Neural cell (in vitro differentiated cells): Measurements from ENCODE around the gene HLA-DQA1. TPM values are rescaled to one million over a fixed set of nuclear protein-coding genes. Genes with fewer than 3 reads are reported as not detected.

Experiments
- H2AFZ ChIP-seq: fragments of 200-600, 300-800 bp; sonication (generic), shearing (Covaris generic); 2 replicates; pipeline ENCODE4 v1.6.0; 2014; ENCODE audit warnings: low read depth, mild to moderate bottlenecking, antibody characterized with exemption, low read length, moderate library complexity
- H3F3A ChIP-seq: fragments of 200-600 bp; shearing (Covaris generic); 2 replicates; pipeline ENCODE4 v1.6.1; 2016; ENCODE audit warnings: mild to moderate bottlenecking, moderate library complexity, mixed read lengths, antibody characterized with exemption, low read length; ENCODE audit not compliant: insufficient read depth, poor library complexity, severe bottlenecking
- H3K27ac ChIP-seq: fragments of 200-600, 300-800 bp; sonication (generic), shearing (Covaris generic); 2 replicates; pipeline ENCODE4 v1.5.1; 2014; ENCODE audit warnings: mild to moderate bottlenecking, low read length, moderate library complexity
- H3K27me3 ChIP-seq: fragments of 300-800, 200-600 bp; sonication (generic), shearing (Covaris generic); 2 replicates; pipeline ENCODE4 v1.6.0; 2014; ENCODE audit warnings: mild to moderate bottlenecking, low read depth, low read length, moderate library complexity; ENCODE audit not compliant: insufficient read depth
- H3K36me3 ChIP-seq: fragments of 300-800, 200-600 bp; sonication (generic), shearing (Covaris generic); 2 replicates; pipeline ENCODE4 v1.5.1; 2014; ENCODE audit warnings: mild to moderate bottlenecking, antibody characterized with exemption, low read length, moderate library complexity; ENCODE audit not compliant: insufficient read depth
- H3K4me2 ChIP-seq: fragments of 300-800, 200-600 bp; sonication (generic), shearing (Covaris generic); 2 replicates; pipeline ENCODE4 v1.6.0; 2014; ENCODE audit warnings: mild to moderate bottlenecking, low read length
- H3K4me3 ChIP-seq: fragments of 300-800, 200-600 bp; sonication (generic), shearing (Covaris generic); 2 replicates; pipeline ENCODE4 v1.5.1; 2014; ENCODE audit warnings: mild to moderate bottlenecking, low read length, moderate library complexity
- H3K79me2 ChIP-seq: fragments of 200-600 bp; shearing (Covaris generic); replicated peaks from 2 replicates; pipeline ENCODE4 v1.6.0; 2014; ENCODE audit warnings: mild to moderate bottlenecking, low read length, moderate library complexity; ENCODE audit not compliant: insufficient read depth
- H3K9ac ChIP-seq: fragments of 300-800, 200-600 bp; sonication (generic), shearing (Covaris generic); 2 replicates; pipeline ENCODE4 v1.6.1; 2016; ENCODE audit warnings: mild to moderate bottlenecking, low read length, mixed read lengths
- H3K9me2 ChIP-seq: fragments of 200-600 bp; shearing (Covaris generic); 2 replicates; pipeline ENCODE4 v1.6.1; 2016; ENCODE audit warnings: mild to moderate bottlenecking, low read length, mixed read lengths; ENCODE audit not compliant: insufficient read depth
- H3K9me3 ChIP-seq: fragments of 200-600, 300-800 bp; sonication (generic), shearing (Covaris generic); 2 replicates; pipeline ENCODE4 v1.6.1; 2016; ENCODE audit warnings: mild to moderate bottlenecking, mixed run types, low read length, moderate library complexity, mixed read lengths
- H4K20me1 ChIP-seq: fragments of 200-600 bp; shearing (Covaris generic); 2 replicates; pipeline ENCODE4 v1.6.1; 2016; ENCODE audit warnings: mild to moderate bottlenecking, mixed run types; ENCODE audit not compliant: insufficient read depth
- EP300 ChIP-seq: fragments of 450-650 bp; conservative IDR thresholded peaks from 2 replicates; pipeline ENCODE4 v1.6.1; 2014; ENCODE audit warnings: antibody characterized with exemption, mild to moderate bottlenecking, moderate library complexity; ENCODE audit not compliant: poor library complexity, severe bottlenecking
- EZH2 ChIP-seq: fragments of 200-600, 300-800 bp; shearing (Covaris generic), sonication (generic); IDR thresholded peaks from 2 replicates; pipeline ENCODE4 v1.6.1; 2014; ENCODE audit warnings: antibody characterized with exemption, low read length, borderline replicate concordance, mild to moderate bottlenecking; ENCODE audit not compliant: insufficient read depth, poor library complexity, severe bottlenecking
- MXI1 ChIP-seq: fragments of 450-650 bp; conservative IDR thresholded peaks from 2 replicates; pipeline ENCODE4 v1.6.1; 2014; ENCODE audit warnings: antibody characterized with exemption, mild to moderate bottlenecking; ENCODE audit not compliant: poor library complexity, severe bottlenecking
- POLR2AphosphoS5 ChIP-seq: IDR thresholded peaks from 2 replicates; pipeline ENCODE4 v1.6.1; 2012
- RAD21 ChIP-seq: fragments of 450-650 bp; conservative IDR thresholded peaks from 2 replicates; pipeline ENCODE4 v1.6.1; 2014; ENCODE audit warnings: antibody characterized with exemption, mild to moderate bottlenecking, moderate library complexity
- SMC3 ChIP-seq: fragments of 450-650 bp; conservative IDR thresholded peaks from 2 replicates; pipeline ENCODE4 v1.6.1; 2014; ENCODE audit warnings: antibody characterized with exemption, mild to moderate bottlenecking, moderate library complexity; ENCODE audit not compliant: poor library complexity
- TAF1 ChIP-seq: IDR thresholded peaks from 2 replicates; pipeline ENCODE4 v1.6.1; 2012; ENCODE audit warnings: low read depth
- polyA minus RNA-seq: library from RNA; depleted of rRNA, polyadenylated mRNA; stranded (reverse); fragments of >200 nt; gene quantifications from 2 replicates; pipeline ENCODE4 v1.2.3, GENCODE V29; 2014
- polyA plus RNA-seq: library from polyadenylated mRNA; depleted of rRNA; stranded (reverse); fragments of >200 nt; gene quantifications from 2 replicates; pipeline ENCODE4 v1.2.3, GENCODE V29; 2014
- TF ChIP-seq, protein P1 (sequence below): IDR thresholded peaks from 2 replicates; pipeline ENCODE4 v1.6.1; 2012; ENCODE audit warnings: borderline replicate concordance
- TF ChIP-seq, protein P2 (sequence below): fragments of 450-650 bp; IDR thresholded peaks from 2 replicates; pipeline ENCODE4 v1.5.1; 2014; ENCODE audit warnings: antibody characterized with exemption, mild to moderate bottlenecking, moderate library complexity; ENCODE audit not compliant: poor library complexity, severe bottlenecking

The HLA-DQA1 gene
- polyA plus RNA-seq = not detected in 2 replicates
- polyA minus RNA-seq = not detected in 2 replicates

DNA sequence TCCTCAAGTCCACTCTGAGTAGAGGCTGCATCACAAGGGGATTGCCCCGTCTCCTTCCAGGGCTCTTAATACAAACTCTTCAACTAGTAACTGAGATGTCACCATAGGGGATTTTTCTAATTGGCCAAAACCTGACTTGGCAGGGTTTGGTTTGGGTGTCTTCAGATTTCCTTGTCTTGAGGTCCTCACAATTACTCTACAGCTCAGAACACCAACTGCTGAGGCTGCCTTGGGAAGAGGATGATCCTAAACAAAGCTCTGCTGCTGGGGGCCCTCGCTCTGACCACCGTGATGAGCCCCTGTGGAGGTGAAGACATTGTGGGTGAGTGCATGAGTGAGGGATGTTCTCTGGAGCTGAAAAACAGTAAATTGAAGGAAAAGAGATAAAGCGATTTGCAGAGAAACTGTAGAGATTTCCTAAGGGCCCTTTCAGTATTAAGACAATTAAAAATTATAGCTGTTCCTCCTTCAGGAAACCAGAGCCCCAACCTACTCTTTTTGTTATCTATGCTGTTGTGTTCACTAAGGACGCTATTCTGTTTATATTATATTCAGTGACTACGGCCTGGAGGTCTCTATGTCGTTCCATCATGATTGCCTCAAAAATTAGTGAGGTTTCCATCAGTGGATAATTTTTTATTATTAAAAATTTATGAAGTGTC lies at the start of gene HLA-DQA1:
Gene HLA-DQA1 (plus strand): TSS at position 188 of the 662 bp plus-strand sequence. CDS start 53 bp downstream, at position 241.
- no peak for TF ChIP-seq RAD21
- TF ChIP-seq MXI1 = no peak
- TF ChIP-seq, protein P1, sequence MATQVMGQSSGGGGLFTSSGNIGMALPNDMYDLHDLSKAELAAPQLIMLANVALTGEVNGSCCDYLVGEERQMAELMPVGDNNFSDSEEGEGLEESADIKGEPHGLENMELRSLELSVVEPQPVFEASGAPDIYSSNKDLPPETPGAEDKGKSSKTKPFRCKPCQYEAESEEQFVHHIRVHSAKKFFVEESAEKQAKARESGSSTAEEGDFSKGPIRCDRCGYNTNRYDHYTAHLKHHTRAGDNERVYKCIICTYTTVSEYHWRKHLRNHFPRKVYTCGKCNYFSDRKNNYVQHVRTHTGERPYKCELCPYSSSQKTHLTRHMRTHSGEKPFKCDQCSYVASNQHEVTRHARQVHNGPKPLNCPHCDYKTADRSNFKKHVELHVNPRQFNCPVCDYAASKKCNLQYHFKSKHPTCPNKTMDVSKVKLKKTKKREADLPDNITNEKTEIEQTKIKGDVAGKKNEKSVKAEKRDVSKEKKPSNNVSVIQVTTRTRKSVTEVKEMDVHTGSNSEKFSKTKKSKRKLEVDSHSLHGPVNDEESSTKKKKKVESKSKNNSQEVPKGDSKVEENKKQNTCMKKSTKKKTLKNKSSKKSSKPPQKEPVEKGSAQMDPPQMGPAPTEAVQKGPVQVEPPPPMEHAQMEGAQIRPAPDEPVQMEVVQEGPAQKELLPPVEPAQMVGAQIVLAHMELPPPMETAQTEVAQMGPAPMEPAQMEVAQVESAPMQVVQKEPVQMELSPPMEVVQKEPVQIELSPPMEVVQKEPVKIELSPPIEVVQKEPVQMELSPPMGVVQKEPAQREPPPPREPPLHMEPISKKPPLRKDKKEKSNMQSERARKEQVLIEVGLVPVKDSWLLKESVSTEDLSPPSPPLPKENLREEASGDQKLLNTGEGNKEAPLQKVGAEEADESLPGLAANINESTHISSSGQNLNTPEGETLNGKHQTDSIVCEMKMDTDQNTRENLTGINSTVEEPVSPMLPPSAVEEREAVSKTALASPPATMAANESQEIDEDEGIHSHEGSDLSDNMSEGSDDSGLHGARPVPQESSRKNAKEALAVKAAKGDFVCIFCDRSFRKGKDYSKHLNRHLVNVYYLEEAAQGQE = no peak
- TF ChIP-seq, protein P2, sequence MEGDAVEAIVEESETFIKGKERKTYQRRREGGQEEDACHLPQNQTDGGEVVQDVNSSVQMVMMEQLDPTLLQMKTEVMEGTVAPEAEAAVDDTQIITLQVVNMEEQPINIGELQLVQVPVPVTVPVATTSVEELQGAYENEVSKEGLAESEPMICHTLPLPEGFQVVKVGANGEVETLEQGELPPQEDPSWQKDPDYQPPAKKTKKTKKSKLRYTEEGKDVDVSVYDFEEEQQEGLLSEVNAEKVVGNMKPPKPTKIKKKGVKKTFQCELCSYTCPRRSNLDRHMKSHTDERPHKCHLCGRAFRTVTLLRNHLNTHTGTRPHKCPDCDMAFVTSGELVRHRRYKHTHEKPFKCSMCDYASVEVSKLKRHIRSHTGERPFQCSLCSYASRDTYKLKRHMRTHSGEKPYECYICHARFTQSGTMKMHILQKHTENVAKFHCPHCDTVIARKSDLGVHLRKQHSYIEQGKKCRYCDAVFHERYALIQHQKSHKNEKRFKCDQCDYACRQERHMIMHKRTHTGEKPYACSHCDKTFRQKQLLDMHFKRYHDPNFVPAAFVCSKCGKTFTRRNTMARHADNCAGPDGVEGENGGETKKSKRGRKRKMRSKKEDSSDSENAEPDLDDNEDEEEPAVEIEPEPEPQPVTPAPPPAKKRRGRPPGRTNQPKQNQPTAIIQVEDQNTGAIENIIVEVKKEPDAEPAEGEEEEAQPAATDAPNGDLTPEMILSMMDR = no peak
- no peak for TF ChIP-seq EP300
- TF ChIP-seq TAF1 = no peak
- no peak for TF ChIP-seq EZH2
- no peak for TF ChIP-seq POLR2AphosphoS5
- no peak for TF ChIP-seq SMC3
- H3K4me3 ChIP-seq = no peak within 1 kb of the TSS
- H2AFZ ChIP-seq = no peak within 1 kb of the TSS
- H3K9me3 ChIP-seq = no peaks in the 10 kb centered on the region
- no peak within 1 kb of the TSS for H3K9ac ChIP-seq
- no peaks in the 10 kb centered on the region for H4K20me1 ChIP-seq
- no peak within 1 kb of the TSS for H3K27ac ChIP-seq
- H3K79me2 ChIP-seq = no peaks in the 10 kb centered on the region
- no peak within 1 kb of the TSS for H3K4me2 ChIP-seq
- H3F3A ChIP-seq = no peaks in the 10 kb centered on the region
- H3K36me3 ChIP-seq = no peaks in the 10 kb centered on the region
- no peaks in the 10 kb centered on the region for H3K9me2 ChIP-seq
- no peaks in the 10 kb centered on the region for H3K27me3 ChIP-seq

DNA sequence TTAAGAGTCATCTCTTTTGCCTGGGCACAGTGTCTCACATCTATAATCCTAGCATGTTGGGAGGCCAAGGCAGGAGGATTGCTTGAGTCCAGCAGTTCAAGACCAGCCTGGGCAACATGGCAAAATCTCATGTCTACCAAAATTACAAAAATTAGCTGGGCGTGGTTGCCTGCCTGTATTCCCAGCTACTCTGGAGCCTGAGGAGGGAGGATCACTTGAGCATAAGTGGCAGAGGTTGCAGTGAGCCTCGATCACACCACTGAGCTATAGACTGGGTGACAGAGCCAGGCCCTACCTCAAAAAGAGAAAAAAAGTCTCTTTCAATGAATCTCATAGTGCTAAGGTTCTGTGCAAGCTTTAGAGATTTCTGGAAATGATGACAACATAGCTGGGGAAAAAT lies 49.0 kb upstream of the HLA-DQA1 start:
- no peak overlapping the region for H2AFZ ChIP-seq
- no peaks in the 10 kb centered on the region for H3K9me2 ChIP-seq
- H3K9ac ChIP-seq = no peak overlapping the region
- H3K36me3 ChIP-seq = no peaks in the 10 kb centered on the region
- no peak overlapping the region for H3K27ac ChIP-seq
- no peak for TF ChIP-seq EZH2
- no peak for TF ChIP-seq SMC3
- TF ChIP-seq MXI1 = no peak
- TF ChIP-seq TAF1 = no peak
- TF ChIP-seq, protein P2 = no peak
- TF ChIP-seq, protein P1 = no peak
- TF ChIP-seq EP300 = no peak
- H4K20me1 ChIP-seq = no peaks in the 10 kb centered on the region
- peaks cover 4% of the 10 kb centered on the region for H3K27me3 ChIP-seq
- H3K9me3 ChIP-seq = no peaks in the 10 kb centered on the region
- no peaks in the 10 kb centered on the region for H3K79me2 ChIP-seq
- H3F3A ChIP-seq = no peaks in the 10 kb centered on the region
- no peak overlapping the region for H3K4me2 ChIP-seq
- no peak overlapping the region for H3K4me3 ChIP-seq
